Measurements from ENCODE around the gene TRPM7.

Gene TRPM7

DNA sequence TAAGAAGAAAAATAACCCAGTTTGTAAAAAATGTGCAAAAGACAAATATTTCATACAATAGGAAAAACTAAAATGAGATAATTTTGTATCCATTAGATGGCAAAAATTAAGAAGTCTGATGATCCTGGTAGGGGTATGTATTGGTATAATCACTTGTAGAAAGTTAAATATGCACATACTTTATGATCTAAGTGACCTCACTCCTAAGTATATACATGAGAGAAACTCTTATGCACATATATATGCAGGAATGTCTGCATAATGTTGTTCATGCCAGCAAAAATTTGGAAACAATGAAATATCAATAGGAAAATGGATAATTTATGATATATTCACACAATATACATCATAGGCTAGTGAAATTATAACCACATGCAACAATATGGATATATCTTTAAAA lies 173.6 kb downstream of the TRPM7 start:
- Mint-ChIP-seq H3K4me3 (no peak overlapping the region), H3K4me1 (ENCODE audit: low read depth) (no peaks in the 10 kb centered on the region), H3K9me3 (no peaks in the 10 kb centered on the region), H3K27ac (no peak overlapping the region), H3K27me3 (ENCODE audit: low read depth) (no peaks in the 10 kb centered on the region), H3K36me3 (ENCODE audit: low read depth) (no peaks in the 10 kb centered on the region)

All from T-helper 1 cell treated with Interleukin-12 subunit alpha and Interleukin-12 subunit beta and Interleukin-4 antibody, amounts not matched to agents 30 μg/mL and 1 μg/mL, for 36 hours (primary cell).